Aorta (tissue), 5 donors: Measurements from ENCODE around the gene FOXK1. TPM values are rescaled to one million over a fixed set of nuclear protein-coding genes. Genes with fewer than 3 reads are reported as not detected.

Experiments used
- ATAC-seq: fragments of 200-7000 bp; cut with Tn5 transposase; one replicate; pipeline ENCODE4 v1.9.1; 2022; ENCODE audit warnings: moderate library complexity; ENCODE audit not compliant: low FRiP score
- DNase-seq, 2 donors: peaks; one replicate each; pipeline ENCODE4 v3.0.0-alpha.2; 2020
- H3K27ac ChIP-seq, 2 donors: one replicate each; pipeline ENCODE4 v1.5.1; 2013; ENCODE audit warnings: low read length in 2 of 2, mild to moderate bottlenecking in 2 of 2, moderate library complexity in 2 of 2, control low read depth in 1 of 2, inconsistent platforms in 1 of 2, low read depth in 1 of 2
- H3K27me3 ChIP-seq, 2 donors: one replicate each; pipeline ENCODE4 v1.6.1; 2013; ENCODE audit warnings: control low read depth in 1 of 2, low read length in 1 of 2, mild to moderate bottlenecking in 1 of 2, moderate library complexity in 1 of 2; ENCODE audit not compliant: insufficient read depth in 2 of 2, control insufficient read depth in 1 of 2
- H3K36me3 ChIP-seq, 2 donors: one replicate each; pipeline ENCODE4 v1.6.1; 2013; ENCODE audit warnings: control low read depth in 1 of 2, low read length in 1 of 2, mild to moderate bottlenecking in 1 of 2; ENCODE audit not compliant: insufficient read depth in 2 of 2, control insufficient read depth in 1 of 2
- H3K4me1 ChIP-seq, 2 donors: one replicate each; pipeline ENCODE4 v1.6.1; 2013; ENCODE audit warnings: low read length in 2 of 2, control low read depth in 1 of 2, mild to moderate bottlenecking in 1 of 2, moderate library complexity in 1 of 2; ENCODE audit not compliant: insufficient read depth in 2 of 2, control insufficient read depth in 1 of 2
- H3K4me3 ChIP-seq, 2 donors: one replicate each; pipeline ENCODE4 v1.5.1; 2013; ENCODE audit warnings: low read length in 2 of 2, control low read depth in 1 of 2, mild to moderate bottlenecking in 1 of 2
- H3K9me3 ChIP-seq: one replicate; pipeline ENCODE4 v1.6.1; 2013; ENCODE audit warnings: mild to moderate bottlenecking, low read length; ENCODE audit not compliant: control insufficient read depth
- WGBS, 2 donors: extraction: QIAGEN DNeasy Blood & Tissue Kit; methylation state at CpG; one replicate each; pipeline ENCODE4 v1.1.7; 2013; 5-methylcytosine and 5-hydroxymethylcytosine counted together
- intact Hi-C, 2 donors: fragments of 100-400 bp; cut with DNase I; formaldehyde crosslinking; loops; one replicate each; pipeline versions ENCODE4 v1.14.2 to v1.15.0; 2022
- polyA plus RNA-seq, 2 donors: library from polyadenylated mRNA; stranded (reverse); fragments of 200-250 nt; gene quantifications; one replicate each; pipeline ENCODE4 v1.2.3, GENCODE V29; 2013
- total RNA-seq, 2 donors: library from RNA; stranded (reverse); fragmentation: NEBNext Ultra II Directional; extraction: Animal tissue kit (Norgen Biotek cat#: 25700); gene quantifications; one replicate each; pipeline ENCODE4 v1.2.1, GENCODE V29; 2021
- donor health status: healthy with polysubstance abuse.
- donor health status: Bipolar disorder and iron deficiency.
- donor health status: DM: no; HTN: no; CAD: no.
- donor health status: DM: no; HTN: no; CAD: no.
- donor health status: DM: yes; HTN: yes; CAD: no.

Gene FOXK1
- total and polyA plus RNA-seq, 4 donors = 5.1 to 47.5 (median 25.1) TPM

DNA sequence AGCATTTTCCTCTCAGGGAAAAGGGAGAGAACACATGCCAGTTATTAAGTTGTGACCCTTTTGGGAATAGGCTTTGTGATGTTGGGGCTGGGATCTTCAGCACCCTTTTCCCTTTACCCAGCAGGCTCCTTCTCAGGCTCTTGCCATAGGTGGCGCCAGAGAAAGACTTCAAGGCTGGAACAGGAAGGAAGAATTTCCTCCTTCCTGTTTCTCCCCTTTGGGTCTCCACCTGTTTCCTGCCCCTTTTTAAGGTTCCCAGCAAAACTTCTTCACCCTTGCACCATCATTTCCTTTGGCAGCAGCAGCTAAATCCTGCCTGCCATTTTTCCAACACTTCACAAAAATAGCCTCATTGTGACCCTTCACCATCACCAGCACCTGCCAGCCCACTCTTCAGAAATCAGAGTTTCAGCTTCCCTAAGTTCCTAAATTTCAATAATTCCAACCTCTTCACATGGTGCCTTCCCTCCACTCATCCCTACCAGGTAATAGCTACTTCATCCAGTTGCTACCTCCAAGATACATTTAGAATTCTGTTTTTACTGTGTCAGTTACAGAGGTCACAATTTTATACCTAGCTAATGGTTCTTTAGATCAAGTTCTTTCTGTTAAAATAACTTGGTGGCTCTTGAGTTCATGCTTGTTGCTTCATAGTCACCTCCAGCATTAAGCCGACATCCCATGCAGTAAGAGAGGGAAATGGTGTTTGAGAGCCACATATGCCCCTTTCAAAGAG is 22.4 kb upstream of the FOXK1 start:
- Histone ChIP-seq H3K27ac (no peak overlapping the region), H3K4me3 (no peak overlapping the region), H3K4me1 (no peaks in the 10 kb centered on the region), H3K36me3 (no peaks in the 10 kb centered on the region), H3K27me3 (no peaks in the 10 kb centered on the region), H3K9me3 (peaks cover 4% of the 10 kb centered on the region)
- 96 to 100% methylated on average over 2 of the region's 2 CpGs for WGBS, 2 donors
- intact Hi-C loops = no loop called here
- ATAC-seq = no peak
- DNase-seq = no peak

DNA sequence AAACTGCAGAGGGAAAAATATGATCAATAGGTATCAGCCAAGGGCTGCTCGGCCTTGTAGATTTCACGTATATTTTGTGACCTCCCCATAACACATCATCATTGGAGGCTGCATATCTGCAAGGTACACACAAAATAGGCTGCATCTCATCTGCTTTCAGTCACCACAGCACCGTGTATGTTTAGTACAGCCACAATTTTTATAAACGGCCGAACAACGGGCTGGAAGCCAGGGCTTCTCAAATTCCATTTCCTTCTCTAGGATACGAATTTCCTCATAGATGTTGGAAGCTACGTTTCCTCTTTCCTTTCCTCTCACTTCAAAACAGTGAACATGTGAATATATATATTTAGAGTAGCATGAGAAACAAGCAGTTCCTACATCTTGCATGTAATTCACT is 20.2 kb upstream of the FOXK1 start:
- 5 to 9% methylated on average over 8 of the region's 8 CpGs for WGBS, 2 donors
- intact Hi-C loops = no loop called here
- no peak overlapping the region for H3K27ac ChIP-seq
- H3K4me1 ChIP-seq = no peaks in the 10 kb centered on the region
- DNase-seq (peak in 1 of 2 donors; percentile 27), ATAC-seq (no peak)
- H3K9me3 ChIP-seq = peaks cover 4% of the 10 kb centered on the region
- H3K36me3 ChIP-seq = no peaks in the 10 kb centered on the region
- no peak overlapping the region for H3K4me3 ChIP-seq
- no peaks in the 10 kb centered on the region for H3K27me3 ChIP-seq

DNA sequence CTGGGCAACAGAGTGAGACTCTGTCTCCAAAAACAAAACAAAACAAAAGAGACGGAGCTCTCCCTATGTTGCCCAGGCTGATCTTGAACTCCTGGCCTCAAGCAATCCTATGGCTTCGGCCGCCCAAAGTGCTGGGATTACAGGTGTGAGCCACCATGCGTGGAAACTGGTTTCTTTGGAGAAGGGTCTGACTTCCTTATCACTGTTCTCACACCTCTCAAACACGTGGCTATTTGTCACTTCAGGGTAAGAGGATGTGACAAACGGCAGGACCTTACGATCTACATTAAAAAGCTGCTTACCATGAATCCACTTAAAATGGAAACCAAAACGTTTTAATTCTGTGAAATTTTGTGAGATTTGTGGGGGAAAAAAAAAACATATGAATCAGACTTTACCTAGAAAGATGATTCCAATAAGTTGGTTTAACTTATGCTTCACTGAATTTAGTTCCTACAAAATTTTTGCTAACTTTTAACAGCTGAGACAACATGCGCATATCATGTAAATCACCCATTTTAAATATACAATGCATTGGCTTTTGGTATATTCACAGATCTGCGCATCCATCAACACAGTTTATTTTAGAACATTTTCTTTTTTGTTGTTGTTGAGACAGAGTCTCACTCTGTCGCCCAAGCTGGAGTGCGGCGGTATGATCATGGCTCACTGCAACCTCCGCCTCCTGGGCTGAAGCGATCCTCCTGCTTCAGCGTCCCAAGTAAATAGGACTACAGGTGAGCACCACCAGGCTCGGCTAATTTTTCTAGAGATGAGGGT is 18.7 kb upstream of the FOXK1 start:
- DNase-seq = peak in 1 of 2 donors; percentile 28
- WGBS, 2 donors = 88 to 90% methylated on average over 17 of the region's 17 CpGs
- Histone ChIP-seq H3K27ac (no peak overlapping the region), H3K4me3 (no peak overlapping the region), H3K9me3 (peaks cover 4% of the 10 kb centered on the region), H3K27me3 (no peaks in the 10 kb centered on the region), H3K4me1 (no peaks in the 10 kb centered on the region), H3K36me3 (no peaks in the 10 kb centered on the region)
- ATAC-seq = no peak
- intact Hi-C loops = no loop called here

DNA sequence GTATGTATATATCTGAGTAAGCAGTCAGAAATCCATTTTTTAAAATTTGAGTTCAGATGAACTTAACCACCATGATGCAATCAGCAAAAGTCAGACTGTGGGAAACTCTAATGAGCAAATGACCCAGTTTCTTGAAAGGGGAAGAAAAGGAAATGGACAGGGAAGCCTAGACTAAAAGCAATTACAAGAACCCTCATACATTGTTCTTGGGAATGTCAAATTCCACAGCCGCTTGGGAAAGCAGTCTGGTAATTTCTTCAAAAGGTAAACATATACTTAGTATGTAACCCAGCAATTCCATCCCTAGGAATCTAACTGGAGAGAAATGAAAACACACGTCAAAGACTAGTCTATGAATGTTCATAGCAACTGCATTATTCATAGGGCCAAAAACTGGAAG is 16.4 kb upstream of the FOXK1 start:
- 2 to 5% methylated on average over 2 of the region's 2 CpGs for WGBS, 2 donors
- Histone ChIP-seq H3K27ac (peak overlapping the region in 1 of 2 donors; percentile 49), H3K4me1 (no peaks in the 10 kb centered on the region), H3K27me3 (no peaks in the 10 kb centered on the region), H3K9me3 (no peaks in the 10 kb centered on the region), H3K36me3 (no peaks in the 10 kb centered on the region), H3K4me3 (no peak overlapping the region)
- ATAC-seq (peak; percentile 57), DNase-seq (no peak)
- intact Hi-C loops = no loop called here

DNA sequence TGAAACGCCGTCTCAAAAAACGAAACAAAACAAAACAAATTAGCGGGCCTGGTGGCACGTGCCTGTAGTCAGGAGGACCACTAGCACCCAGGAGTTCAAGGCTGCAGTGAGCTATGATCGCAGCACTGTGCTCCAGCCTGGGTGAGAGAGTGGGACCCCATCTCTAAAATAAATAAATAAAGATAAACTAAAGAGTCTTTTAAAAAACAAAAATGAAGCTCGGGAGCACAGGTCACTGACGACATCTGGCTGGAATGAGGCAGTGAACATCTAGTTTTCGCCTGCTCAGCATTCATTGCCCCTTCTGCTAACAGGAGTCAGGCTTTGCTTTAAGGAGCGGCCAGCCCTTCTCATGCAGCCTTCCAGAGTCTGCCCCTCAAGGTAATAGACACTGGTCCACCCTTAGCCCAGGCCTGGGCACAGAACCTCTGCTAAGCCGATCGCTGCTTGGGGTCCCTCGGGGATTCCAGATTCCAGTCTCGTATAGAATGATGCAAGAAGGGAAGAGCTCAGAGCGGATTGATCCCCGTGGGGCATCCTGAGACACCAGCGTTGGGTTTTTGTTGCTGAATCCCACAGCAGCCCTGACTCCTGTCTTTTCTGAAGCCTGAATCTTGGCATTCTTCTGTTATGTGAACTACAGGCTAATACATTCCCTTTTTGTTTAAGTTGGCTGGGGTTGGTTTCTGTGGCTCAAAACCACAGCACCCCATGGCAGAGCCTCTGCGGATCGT is 14.2 kb upstream of the FOXK1 start:
- H3K9me3 ChIP-seq = no peaks in the 10 kb centered on the region
- WGBS, 2 donors = 4 to 10% methylated on average over 19 of the region's 19 CpGs
- DNase-seq (peak in 1 of 2 donors; percentile 65), ATAC-seq (peak; percentile 51)
- intact Hi-C loops = no loop called here
- no peak overlapping the region for H3K4me3 ChIP-seq
- peak overlapping the region; percentile 87 to 100 for H3K27ac ChIP-seq
- H3K4me1 ChIP-seq = no peaks in the 10 kb centered on the region
- H3K27me3 ChIP-seq = no peaks in the 10 kb centered on the region
- H3K36me3 ChIP-seq = no peaks in the 10 kb centered on the region

DNA sequence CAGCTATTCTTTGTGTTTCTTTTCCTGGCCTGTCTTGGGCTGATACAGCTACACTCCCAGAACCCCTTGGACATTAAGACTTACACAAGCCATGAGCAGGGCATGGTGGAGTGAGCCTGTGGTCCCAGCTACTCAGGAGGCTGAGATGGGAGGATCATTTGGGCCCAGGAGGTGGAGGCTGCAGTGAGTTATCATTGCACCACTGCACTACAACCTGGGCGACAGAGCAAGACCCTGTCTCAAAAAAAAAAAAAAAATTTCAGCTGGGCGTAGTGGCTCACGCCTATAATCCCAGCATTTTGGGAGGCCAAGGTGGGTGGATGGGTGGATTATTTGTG is 13.6 kb upstream of the FOXK1 start:
- 82 to 83% methylated on average over 3 of the region's 3 CpGs for WGBS, 2 donors
- no peak overlapping the region for H3K4me3 ChIP-seq
- no peaks in the 10 kb centered on the region for H3K9me3 ChIP-seq
- H3K36me3 ChIP-seq = no peaks in the 10 kb centered on the region
- H3K4me1 ChIP-seq = no peaks in the 10 kb centered on the region
- peak overlapping the region; percentile 87 to 100 for H3K27ac ChIP-seq
- DNase-seq (peak in 1 of 2 donors; percentile 36), ATAC-seq (no peak)
- H3K27me3 ChIP-seq = no peaks in the 10 kb centered on the region
- intact Hi-C loops = no loop called here

DNA sequence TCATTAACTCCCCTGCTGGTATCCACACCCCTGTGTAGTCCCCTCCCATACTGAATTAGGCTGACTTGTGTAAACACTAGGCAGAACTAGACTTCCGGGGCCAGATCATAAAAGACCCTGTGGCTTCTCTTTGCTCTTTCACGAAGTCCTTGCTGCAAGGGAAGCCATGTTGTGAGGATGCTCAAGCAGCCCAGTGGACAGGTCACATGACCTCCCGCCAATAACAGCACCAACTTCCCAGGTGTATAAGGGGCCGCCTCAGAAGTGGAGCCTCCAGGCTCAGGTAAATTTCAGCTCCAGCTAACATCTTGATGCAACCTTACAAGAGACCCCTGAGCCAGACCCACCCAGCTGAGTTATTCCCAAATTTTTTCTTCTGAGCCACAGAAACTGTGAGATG is 11.3 kb upstream of the FOXK1 start:
- H3K27me3 ChIP-seq = no peaks in the 10 kb centered on the region
- no peaks in the 10 kb centered on the region for H3K4me1 ChIP-seq
- H3K4me3 ChIP-seq = no peak overlapping the region
- ATAC-seq (no peak), DNase-seq (peak in 1 of 2 donors; percentile 2)
- H3K36me3 ChIP-seq = no peaks in the 10 kb centered on the region
- no peaks in the 10 kb centered on the region for H3K9me3 ChIP-seq
- intact Hi-C loops = no loop called here
- H3K27ac ChIP-seq = no peak overlapping the region
- WGBS, 2 donors = 83 to 85% methylated on average over 4 of the region's 4 CpGs

DNA sequence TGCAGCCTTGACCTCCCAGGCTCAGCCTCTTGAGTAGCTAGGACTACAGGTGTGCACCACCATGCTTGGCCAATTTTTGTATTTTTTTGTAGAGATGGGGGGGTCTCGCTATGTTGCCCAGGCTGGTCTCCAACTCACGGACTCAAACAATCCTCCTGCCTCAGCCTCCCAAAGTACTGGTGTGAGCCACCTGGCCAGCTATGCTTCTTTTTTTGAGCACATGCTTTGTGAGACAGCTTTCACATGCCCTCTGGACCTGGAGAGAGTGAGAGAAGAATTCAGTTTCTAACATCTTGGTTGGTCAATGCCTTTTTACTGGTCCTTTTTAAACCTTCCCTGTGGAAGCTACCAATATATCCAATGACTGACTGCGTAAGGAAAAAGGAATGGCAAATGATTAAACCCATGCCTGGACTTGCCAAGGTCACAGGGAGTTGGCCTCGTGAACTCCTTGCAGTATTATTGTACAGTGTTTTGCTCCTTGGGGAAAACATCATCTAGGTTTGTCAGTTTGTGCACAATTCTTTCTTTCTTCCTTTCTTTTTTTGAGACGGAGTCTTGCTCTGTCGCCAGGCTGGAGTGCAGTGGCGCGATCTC is 6.2 kb upstream of the FOXK1 start:
- WGBS, 2 donors = 95% methylated on average over 8 of the region's 8 CpGs
- Histone ChIP-seq H3K9me3 (no peaks in the 10 kb centered on the region), H3K27ac (no peak overlapping the region), H3K27me3 (no peaks in the 10 kb centered on the region), H3K4me3 (no peak overlapping the region), H3K4me1 (no peaks in the 10 kb centered on the region), H3K36me3 (no peaks in the 10 kb centered on the region)
- ATAC-seq (no peak), DNase-seq (no peak)
- intact Hi-C loops = no loop called here
